ENCODE measurements around the gene LPP.

GRCh38 chr3:188209740-188210139 lies 55.8 kb downstream of the LPP start:
- no peak for TF ChIP-seq CTCF (IDR thresholded peaks at IDR 0.05)
- no peak for TF ChIP-seq POLR2A (IDR thresholded peaks at IDR 0.05)
